GM19099 (cell line): ENCODE results near the gene PARP9.

Experiments used
- POLR2A ChIP-seq: IDR thresholded peaks from 3 replicates; pipeline ENCODE4 v1.6.1; 2011; ENCODE audit warnings: low read depth; ENCODE audit not compliant: insufficient read length; ENCODE audit errors: extremely low read depth

The PARP9 gene

DNA sequence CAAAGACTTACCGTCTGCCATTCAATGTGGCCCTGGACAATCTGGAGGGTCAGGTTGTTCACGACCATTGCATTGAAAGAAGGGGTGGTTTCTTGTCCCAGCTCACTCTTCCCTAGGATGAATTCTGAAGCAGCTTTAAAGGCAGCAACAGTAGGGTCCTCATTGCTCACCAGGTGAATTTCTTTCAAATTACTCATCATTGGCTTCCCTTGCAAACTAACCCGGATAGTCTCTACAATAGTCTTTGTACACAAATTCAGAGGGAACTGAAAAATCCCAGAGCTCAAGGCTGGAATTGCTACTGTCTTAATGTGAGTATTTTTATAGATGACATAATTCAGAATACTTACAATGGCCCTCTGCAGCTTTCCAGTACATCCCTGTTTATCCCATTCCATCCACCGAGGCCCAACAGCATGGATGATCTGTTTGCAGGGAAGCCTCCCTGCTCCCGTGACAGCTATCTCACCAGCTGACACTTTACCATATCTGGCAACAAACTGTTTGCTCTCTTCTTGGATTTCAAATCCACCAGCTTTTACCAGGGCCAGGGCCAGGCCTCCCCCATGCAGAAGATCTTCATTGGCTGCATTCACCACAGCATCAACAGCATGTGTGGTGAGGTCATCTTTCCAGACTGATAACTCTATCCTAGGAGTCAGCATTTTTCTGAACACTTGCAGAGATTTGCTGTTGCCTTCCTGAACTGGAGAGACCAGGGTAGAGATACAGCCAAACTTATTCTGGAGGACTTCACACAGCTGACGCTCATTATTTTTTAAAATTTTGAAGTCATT, 8.6 kb downstream of the PARP9 start:
- no peak for TF ChIP-seq POLR2A

DNA sequence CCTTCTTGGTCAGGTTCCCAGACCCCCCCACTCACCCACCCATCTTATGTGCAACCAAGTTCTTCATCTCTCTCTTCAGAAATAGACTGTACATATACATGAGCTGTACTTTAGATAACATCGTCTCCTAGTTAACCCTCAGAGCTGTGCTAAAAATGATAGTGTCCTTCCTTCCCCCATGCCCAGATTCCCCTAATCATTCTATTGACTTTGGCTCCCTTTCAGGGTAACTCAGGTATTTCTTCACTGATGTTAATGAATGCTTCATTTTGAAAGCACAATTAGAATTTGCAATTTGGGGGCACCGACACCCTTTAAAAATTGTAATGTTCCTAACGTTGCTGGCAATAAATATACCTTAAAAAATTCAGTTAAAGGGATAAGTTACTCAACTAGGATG, 10.9 kb downstream of the PARP9 start:
- TF ChIP-seq POLR2A, result no peak

DNA sequence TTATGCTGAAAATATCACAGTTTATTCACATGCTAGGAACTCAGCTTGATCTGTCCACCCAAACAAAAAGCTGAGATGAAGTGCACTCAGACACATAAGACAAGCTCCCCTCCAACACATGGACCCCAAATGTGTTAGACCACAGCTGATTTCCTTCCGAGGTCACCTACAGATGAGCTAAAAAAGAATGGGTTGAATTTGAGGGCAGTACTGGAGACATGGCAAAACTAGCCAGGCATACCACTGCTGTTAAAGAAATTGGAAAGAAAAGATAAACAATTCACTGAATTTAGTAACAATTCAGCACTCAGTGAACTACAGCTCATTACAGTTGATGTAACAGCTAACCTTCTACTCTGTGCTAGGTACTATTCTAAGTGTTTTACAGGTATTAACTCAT, 15.5 kb downstream of the PARP9 start:
- no peak for TF ChIP-seq POLR2A

DNA sequence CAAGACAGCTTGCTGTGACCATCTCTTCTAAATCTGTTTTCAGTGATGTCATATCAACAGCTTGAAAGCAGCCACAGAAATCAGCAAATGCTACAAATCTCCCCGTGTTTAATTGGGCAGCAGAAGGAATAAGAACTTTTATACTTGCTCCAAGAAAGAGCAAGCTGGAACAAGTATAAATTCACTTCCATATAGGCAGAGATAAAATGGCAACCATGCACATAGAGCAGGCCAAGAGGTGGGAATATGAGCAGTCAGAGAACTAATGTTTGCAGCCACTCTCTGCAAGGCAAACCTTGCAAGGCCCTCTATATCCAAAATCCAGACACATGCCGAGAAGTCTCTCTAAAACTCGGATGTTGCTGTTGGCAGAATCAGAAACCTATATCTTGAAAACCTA, 16.0 kb downstream of the PARP9 start:
- no peak for TF ChIP-seq POLR2A

DNA sequence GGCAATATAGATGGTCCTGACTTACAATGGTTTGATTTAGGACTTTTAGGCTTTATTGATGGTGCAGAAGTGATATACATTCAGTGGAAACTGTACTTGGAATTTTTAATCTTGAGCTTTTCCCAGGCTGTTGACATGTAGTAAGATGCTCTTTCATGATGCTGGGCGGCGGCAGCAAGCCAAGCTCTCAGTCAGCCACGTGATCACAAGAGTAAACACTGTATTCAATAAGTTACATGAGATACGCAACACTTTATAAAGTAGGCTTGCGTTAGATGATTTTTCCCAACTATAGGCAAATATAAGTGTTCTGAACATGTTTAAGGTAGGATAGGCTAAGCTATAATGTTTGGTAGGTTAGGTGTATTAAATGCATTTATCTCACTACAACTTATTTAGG, 17.9 kb downstream of the PARP9 start:
- no peak for TF ChIP-seq POLR2A

DNA sequence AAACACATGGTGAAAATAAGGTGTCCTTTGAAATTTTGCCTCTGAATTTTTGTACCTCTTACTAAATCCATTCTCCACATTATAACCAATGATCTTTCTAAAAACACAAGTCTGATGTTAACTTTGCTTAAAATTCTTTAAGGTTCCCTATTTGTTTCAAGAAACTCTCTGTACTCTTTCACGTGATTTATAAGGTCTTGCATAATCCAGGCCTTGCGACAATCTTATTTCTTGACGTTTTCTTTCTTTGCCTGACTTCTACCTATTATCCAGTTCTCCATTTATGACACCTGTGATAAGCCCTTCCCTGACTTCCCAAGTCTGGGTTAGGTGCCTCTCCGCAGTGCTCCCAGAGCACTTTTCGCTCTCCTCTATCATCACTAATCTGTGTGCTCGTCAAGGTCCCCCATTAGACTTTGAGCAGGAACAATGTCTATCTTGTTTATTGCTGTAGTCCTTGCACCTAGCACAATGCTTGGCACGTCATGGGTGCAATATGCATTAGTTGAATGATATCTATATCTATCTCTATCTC, 25.1 kb downstream of the PARP9 start:
- no peak for TF ChIP-seq POLR2A

DNA sequence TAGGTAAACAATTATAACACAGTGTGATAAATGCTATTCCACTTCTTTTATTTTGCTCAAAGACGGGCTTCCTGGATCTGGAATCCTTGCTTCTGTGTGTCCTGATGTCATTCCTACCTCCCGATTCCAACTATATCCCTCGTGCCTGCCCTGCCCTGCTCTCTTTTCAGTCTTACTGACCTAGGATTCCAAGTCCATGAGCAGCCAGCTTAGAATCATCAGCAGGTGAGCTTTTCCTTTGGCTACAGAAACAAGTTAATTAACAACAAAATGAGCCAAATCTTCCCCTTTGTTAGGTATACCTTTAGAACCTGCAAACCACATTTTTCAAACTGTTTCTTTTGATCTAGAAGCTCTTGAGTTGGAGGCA, 27.5 kb downstream of the PARP9 start:
- TF ChIP-seq POLR2A, result no peak

DNA sequence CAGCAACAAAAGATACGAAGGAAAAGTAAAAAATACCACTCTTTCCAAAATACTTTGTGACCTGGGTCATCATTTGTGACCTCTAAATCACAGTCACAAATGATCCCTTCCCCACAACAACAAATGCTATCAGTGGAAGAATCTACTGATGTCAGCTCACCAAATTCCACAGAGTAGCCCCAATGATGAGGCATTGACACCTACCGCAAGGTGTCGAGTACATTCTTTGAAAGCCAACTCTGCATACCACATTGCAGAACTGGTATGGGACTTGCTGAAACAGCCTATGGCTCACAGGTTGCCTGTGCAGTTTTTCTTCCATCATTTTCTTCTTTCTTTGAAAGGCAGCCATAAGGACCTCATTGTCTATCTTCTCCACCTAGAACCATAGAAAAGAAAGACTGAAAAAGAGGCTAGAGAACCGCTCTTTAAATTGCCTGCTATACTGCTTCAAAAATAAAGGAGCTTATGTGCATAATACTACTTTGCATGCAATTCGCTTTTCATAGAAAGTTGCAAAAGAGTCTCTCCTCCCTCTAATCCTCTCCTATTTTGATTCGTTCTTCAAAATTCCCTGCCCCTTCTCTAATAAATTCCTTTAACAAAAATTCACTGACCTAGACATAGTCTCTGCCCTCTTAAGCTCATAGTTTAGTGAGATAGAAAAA, 28.0 kb downstream of the PARP9 start:
- TF ChIP-seq POLR2A, result no peak

DNA sequence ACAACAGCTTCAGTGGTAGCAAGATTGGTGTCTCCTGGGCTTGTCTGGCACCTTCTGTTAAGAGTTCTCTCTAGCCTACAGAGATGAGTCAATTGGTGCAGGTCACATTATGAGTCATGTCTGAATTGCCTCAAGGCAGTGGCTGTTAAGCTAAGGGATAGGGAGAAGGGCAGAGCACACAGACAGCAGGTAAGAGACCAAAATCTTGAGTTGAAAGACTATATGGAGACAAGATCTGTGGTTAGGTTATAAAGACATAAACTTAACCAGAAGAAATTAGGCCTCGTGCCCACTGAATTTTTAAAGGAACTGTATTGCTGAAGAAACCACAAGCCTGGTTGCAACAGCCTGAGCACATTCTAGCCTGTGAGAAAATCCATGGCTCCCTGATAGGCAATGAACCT, 30.2 kb downstream of the PARP9 start:
- no peak for TF ChIP-seq POLR2A

DNA sequence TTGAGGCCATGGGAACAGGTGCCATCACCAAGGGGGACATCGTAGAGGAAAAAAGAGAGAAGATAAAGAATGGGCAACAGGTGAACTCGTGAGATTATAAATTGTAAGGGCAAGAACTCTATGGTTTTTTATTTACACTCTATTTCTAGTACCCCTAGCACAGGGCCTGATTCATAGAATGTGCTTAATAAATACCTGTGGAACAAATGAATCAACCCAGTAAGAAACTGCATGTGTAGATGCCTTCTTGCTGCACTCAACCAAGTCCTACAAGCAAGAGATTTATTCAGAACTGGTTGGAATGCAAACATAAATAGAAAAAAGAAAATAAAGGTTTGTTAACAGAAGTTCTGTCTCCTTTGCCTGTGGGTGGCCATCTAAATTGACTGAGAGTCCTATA, 30.6 kb downstream of the PARP9 start:
- no peak for TF ChIP-seq POLR2A

DNA sequence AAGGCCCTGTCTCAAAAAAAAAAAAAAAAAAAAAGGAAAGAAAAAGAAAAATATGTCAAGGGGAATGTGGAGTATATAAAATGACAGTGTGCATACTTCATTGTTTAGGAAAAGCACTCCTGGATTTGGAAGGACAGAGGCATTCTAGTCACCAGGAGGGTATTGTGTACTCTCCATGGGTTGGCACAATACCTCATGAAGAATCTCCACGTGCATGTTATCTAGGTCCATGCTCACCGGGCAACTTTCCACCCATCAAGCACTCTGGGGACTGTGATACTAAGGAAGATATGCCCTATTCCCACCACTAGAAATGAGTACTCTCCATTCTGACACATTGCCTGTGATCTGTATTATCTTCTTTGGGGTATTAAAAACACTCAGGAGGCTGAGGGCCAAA, 33.9 kb downstream of the PARP9 start:
- no peak for TF ChIP-seq POLR2A

DNA sequence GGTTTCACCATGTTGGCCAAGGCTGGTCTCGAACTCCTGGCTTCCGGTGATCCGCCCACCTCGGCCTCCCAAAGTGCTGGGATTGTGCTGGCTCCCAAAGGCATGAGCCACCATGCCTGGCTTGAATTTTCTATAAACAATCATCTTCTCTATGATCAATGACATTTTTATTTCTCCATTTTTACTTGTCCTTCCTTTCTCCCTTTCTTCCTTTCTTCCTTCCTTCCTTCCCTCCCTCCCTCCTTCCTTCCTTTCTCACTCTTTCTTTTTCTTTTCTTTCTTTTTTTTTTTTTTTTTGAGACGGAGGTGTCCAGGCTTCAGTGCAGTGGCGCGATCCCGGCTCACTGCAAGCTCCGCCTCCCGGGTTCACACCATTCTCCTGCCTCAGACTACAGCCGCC, 40.8 kb downstream of the PARP9 start:
- TF ChIP-seq POLR2A, result no peak

DNA sequence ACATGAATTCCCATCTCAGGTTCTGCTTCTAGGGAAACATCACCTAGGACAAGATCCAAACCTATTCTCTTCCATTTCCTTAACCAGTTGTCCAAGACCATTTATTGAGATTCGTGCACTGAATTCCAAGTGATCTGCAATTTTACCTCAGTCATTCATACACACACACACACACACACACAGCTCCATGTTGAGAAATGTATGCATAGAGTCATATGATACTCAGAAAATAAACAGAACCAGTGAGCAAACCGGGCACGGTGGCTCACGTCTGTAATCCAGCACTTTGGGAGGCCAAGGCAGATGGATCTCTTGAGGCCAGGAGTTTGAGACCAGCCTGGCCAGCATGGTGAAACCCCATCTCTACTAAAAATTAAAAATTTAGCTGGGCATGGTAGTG, 43.2 kb downstream of the PARP9 start:
- no peak for TF ChIP-seq POLR2A

DNA sequence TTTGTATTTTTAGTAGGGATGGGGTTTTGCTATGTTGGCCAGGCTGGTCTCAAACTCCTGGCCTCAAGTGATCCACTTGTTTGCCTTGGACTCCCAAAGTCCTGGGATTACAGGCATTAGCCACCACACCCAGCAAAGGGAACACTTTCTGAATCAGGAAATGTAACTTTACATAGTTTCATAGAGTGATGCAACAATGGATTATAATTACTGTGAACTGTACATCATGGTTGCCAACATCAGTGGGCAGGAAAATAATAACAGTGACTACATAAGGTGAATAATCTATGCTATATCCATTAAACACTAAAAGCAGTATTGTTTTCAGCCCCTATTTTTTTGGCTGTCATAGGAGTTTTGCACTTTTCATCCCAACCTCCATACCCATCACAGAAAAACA, 44.4 kb downstream of the PARP9 start:
- TF ChIP-seq POLR2A, result no peak

DNA sequence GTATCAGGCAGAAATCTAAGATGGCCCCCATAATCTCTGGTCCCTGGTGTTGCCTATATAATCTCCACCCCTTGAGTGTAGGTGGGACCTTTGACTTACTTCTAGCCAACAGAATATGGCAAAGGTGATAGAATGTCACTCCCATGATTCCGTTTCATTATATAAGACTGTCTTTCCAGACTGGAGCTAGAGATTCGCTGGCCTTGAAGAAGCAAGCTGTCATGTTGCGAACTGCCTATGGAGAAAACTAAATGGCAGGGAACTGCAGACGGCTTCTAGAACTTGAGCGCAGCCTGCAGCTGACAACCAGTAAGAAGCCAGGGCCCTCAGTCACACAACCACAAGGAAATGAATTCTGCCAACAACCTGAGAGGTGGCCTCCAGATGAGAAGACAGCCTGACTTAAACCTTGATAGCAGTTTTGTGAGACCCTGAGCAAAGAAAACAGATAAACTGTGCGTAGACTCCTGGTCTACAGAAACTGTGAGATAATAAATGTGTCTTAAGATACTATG, 47.2 kb downstream of the PARP9 start:
- TF ChIP-seq POLR2A, result no peak

DNA sequence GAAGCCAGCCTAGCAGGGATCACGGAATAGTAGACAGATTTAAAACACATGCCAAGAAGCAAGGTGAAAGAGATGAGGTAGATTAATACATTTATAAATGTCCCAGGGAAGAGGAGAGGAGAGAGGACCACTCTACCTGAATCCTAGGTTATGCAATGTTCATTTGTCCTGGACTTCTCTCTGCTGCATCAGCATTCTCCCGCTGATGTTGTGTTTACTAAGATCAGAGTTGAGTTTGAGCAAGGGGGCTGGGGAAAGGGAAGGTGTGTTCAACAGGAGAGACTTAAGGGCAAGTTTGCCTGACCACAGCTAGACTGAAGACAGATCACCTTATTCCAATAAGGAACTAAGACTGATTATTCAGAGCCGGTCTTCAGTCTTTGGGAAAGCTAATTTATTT, 48.2 kb downstream of the PARP9 start:
- TF ChIP-seq POLR2A, result no peak
